Measurements from ENCODE around the gene KCNIP1.

DNA sequence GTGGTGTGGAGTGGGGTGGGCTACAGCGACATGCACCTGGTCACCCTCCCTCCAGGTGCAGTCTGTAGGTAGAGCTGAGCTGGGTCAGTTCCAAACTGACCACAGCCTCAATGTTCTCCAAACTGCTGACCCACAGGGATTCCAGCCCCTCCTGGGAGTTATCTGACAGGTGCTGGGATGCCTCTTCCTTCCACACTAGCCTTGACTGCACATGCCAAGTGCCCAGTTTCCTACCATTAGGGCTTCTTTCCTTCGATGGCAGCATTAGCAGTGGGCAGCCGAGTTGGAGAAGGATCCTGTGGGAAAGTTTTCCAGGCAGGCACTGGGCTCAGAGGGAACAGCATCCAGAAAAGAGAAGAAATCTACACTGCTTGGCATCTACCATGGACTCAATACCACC lies 215.7 kb downstream of the KCNIP1 start:
- TF ChIP-seq, protein P1, sequence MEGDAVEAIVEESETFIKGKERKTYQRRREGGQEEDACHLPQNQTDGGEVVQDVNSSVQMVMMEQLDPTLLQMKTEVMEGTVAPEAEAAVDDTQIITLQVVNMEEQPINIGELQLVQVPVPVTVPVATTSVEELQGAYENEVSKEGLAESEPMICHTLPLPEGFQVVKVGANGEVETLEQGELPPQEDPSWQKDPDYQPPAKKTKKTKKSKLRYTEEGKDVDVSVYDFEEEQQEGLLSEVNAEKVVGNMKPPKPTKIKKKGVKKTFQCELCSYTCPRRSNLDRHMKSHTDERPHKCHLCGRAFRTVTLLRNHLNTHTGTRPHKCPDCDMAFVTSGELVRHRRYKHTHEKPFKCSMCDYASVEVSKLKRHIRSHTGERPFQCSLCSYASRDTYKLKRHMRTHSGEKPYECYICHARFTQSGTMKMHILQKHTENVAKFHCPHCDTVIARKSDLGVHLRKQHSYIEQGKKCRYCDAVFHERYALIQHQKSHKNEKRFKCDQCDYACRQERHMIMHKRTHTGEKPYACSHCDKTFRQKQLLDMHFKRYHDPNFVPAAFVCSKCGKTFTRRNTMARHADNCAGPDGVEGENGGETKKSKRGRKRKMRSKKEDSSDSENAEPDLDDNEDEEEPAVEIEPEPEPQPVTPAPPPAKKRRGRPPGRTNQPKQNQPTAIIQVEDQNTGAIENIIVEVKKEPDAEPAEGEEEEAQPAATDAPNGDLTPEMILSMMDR (IDR thresholded peaks at IDR 0.05) = no peak
- TF ChIP-seq POLR2A (IDR thresholded peaks at IDR 0.05) = no peak
